Astrocyte (in vitro differentiated cells and primary cell): ENCODE measurements around the gene RCOR1. TPM values are rescaled to one million over a fixed set of nuclear protein-coding genes. Genes with fewer than 3 reads are reported as not detected.
"Not testable (repeated sequence)": the region's sequence is repeated elsewhere in the genome, so short reads cannot be mapped to it uniquely, and the experiment has no call there.

Experiments
- DNase-seq: peaks from one replicate; pipeline ENCODE4 v3.0.0-alpha.2; 2010; ENCODE audit warnings: low read depth
- FAIRE-seq: peaks from 2 replicates; lab custom pipeline; 2011; peaks lifted over from hg19 to GRCh38; lab: Jason Lieb, UNC
- H2AFZ ChIP-seq: 2 replicates; pipeline ENCODE4 v1.6.0; 2012; ENCODE audit warnings: low read depth, low read length, inconsistent platforms
- H3K27ac ChIP-seq: 2 replicates; pipeline ENCODE4 v1.5.1; 2011; ENCODE audit warnings: low read depth, low read length, inconsistent platforms
- H3K27me3 ChIP-seq: 2 replicates; pipeline ENCODE4 v1.6.0; 2011; ENCODE audit warnings: low read length, inconsistent platforms; ENCODE audit not compliant: insufficient read depth
- H3K36me3 ChIP-seq: 2 replicates; pipeline ENCODE4 v1.5.1; 2011; ENCODE audit warnings: low read length, inconsistent platforms; ENCODE audit not compliant: insufficient read depth
- H3K4me1 ChIP-seq: 2 replicates; pipeline ENCODE4 v1.5.1; 2011; ENCODE audit warnings: low read length, inconsistent platforms; ENCODE audit not compliant: insufficient read depth
- H3K4me2 ChIP-seq: 2 replicates; pipeline ENCODE4 v1.6.0; 2012; ENCODE audit warnings: low read length, inconsistent platforms
- H3K4me3 ChIP-seq: 2 replicates; pipeline ENCODE4 v1.5.1; 2011; ENCODE audit warnings: low read depth, mild to moderate bottlenecking, low read length, inconsistent platforms; ENCODE audit not compliant: insufficient read depth
- H3K79me2 ChIP-seq: 2 replicates; pipeline ENCODE4 v1.6.0; 2012; ENCODE audit warnings: mild to moderate bottlenecking, low read length, inconsistent platforms; ENCODE audit not compliant: insufficient read depth
- H3K9ac ChIP-seq: 2 replicates; pipeline ENCODE4 v1.6.0; 2012; ENCODE audit warnings: mild to moderate bottlenecking, low read length, inconsistent platforms
- H3K9me3 ChIP-seq: 2 replicates; pipeline ENCODE4 v1.5.1; 2012; ENCODE audit warnings: low read depth, mild to moderate bottlenecking, low read length, inconsistent platforms; ENCODE audit not compliant: insufficient read depth
- H4K20me1 ChIP-seq: 2 replicates; pipeline ENCODE4 v1.6.0; 2012; ENCODE audit warnings: low read length, inconsistent platforms; ENCODE audit not compliant: insufficient read depth
- H3K27ac Mint-ChIP-seq: one replicate; pipeline ENCODE4 v1.8.0; 2021; ENCODE audit warnings: mild to moderate bottlenecking, mixed read lengths; ENCODE audit not compliant: unreplicated experiment
- H3K27me3 Mint-ChIP-seq: one replicate; pipeline ENCODE4 v1.8.0; 2021; ENCODE audit warnings: low read depth, mixed read lengths; ENCODE audit not compliant: unreplicated experiment
- H3K36me3 Mint-ChIP-seq: one replicate; pipeline ENCODE4 v1.8.0; 2021; ENCODE audit warnings: low read depth, mixed read lengths; ENCODE audit not compliant: unreplicated experiment
- H3K4me1 Mint-ChIP-seq: one replicate; pipeline ENCODE4 v1.8.0; 2021; ENCODE audit warnings: low read depth, mixed read lengths; ENCODE audit not compliant: unreplicated experiment
- H3K4me3 Mint-ChIP-seq: one replicate; pipeline ENCODE4 v1.8.0; 2021; ENCODE audit warnings: mild to moderate bottlenecking, moderate library complexity, mixed read lengths; ENCODE audit not compliant: unreplicated experiment
- H3K9me3 Mint-ChIP-seq: one replicate; pipeline ENCODE4 v1.8.0; 2021; ENCODE audit warnings: mild to moderate bottlenecking, mixed read lengths; ENCODE audit not compliant: unreplicated experiment
- CTCF ChIP-seq: IDR thresholded peaks from 2 replicates; pipeline ENCODE4 v1.5.1; 2011; ENCODE audit warnings: low read depth, mild to moderate bottlenecking, inconsistent platforms, low read length, moderate library complexity; ENCODE audit not compliant: insufficient read depth
- EZH2 ChIP-seq: IDR thresholded peaks from 2 replicates; pipeline ENCODE4 v1.6.1; 2012; ENCODE audit warnings: mild to moderate bottlenecking, low read length, inconsistent platforms; ENCODE audit not compliant: insufficient read depth
- total RNA-seq: library from RNA; stranded (reverse); gene quantifications from 2 replicates; pipeline ENCODE4 v1.2.1, GENCODE V29; 2021

Gene RCOR1
- total RNA-seq, 1 donor from 2014 or later: 31.0 TPM

- H3K27me3 ChIP-seq: no peaks in the 10 kb centered on the region
- H3K4me3 ChIP-seq: no peak overlapping the region
- DNase-seq: no peak
- Mint-ChIP-seq H3K27me3 (no peaks in the 10 kb centered on the region), H3K27ac (no peak overlapping the region), H3K4me1 (peaks cover 2% of the 10 kb centered on the region), H3K4me3 (no peak overlapping the region), H3K9me3 (no peaks in the 10 kb centered on the region), H3K36me3 (peaks cover 6% of the 10 kb centered on the region)
- H3K27ac ChIP-seq: no peak overlapping the region
- H3K4me1 ChIP-seq: no peaks in the 10 kb centered on the region
- FAIRE-seq: no peak
- TF ChIP-seq CTCF (no peak), EZH2 (no peak)
- no peaks in the 10 kb centered on the region for H3K9me3 ChIP-seq
- no peak overlapping the region for H3K9ac ChIP-seq
- peaks cover 77% of the 10 kb centered on the region for H4K20me1 ChIP-seq
- no peaks in the 10 kb centered on the region for H3K36me3 ChIP-seq
- H3K79me2 ChIP-seq: peaks cover 88% of the 10 kb centered on the region
- H2AFZ ChIP-seq: no peak overlapping the region
- no peak overlapping the region for H3K4me2 ChIP-seq
These were observed 23.9 kb downstream of the RCOR1 start for GRCh38 chr14:102616318-102616717.

DNA sequence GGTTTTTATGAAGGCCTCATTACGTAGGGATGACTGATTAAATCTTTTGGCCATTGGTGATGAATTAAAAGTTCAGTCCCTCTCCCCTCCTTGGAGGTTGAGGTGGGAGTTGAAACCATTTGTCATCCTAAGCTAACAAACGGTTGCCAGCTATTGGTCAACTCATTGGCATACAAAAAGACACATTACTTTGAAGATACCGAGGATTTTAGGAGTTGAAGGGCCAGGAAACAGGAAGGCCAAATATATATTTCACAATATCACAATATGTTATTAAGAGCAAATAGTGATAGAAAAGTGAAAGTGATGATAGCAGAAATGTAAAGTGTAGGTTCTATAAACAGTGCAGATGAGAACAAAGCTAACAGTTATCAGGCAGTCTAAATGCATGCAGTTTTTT is 24.4 kb downstream of the RCOR1 start:
- Mint-ChIP-seq H3K9me3 (no peaks in the 10 kb centered on the region), H3K36me3 (peaks cover 5% of the 10 kb centered on the region), H3K4me1 (peaks cover 1% of the 10 kb centered on the region), H3K27me3 (no peaks in the 10 kb centered on the region), H3K4me3 (no peak overlapping the region), H3K27ac (no peak overlapping the region)
- no peak for DNase-seq
- Histone ChIP-seq H3K4me2 (no peak overlapping the region), H3K36me3 (no peaks in the 10 kb centered on the region), H3K27ac (no peak overlapping the region), H2AFZ (no peak overlapping the region), H4K20me1 (peaks cover 77% of the 10 kb centered on the region), H3K79me2 (peaks cover 88% of the 10 kb centered on the region), H3K27me3 (no peaks in the 10 kb centered on the region), H3K4me3 (no peak overlapping the region), H3K4me1 (no peaks in the 10 kb centered on the region), H3K9ac (no peak overlapping the region), H3K9me3 (no peaks in the 10 kb centered on the region)
- FAIRE-seq: no peak
- TF ChIP-seq CTCF (no peak), EZH2 (no peak)

GRCh38 chr14:102619012-102619411 is 26.6 kb downstream of the RCOR1 start:
- not testable (repeated sequence) for H3K4me2 ChIP-seq, H3K27me3 ChIP-seq, H3K27ac Mint-ChIP-seq, H3K4me3 Mint-ChIP-seq, H3K27ac ChIP-seq, FAIRE-seq, H3K4me1 ChIP-seq, H3K9me3 Mint-ChIP-seq, H3K4me3 ChIP-seq, H3K27me3 Mint-ChIP-seq, DNase-seq, H3K36me3 ChIP-seq, H3K9ac ChIP-seq, H3K36me3 Mint-ChIP-seq, H2AFZ ChIP-seq, H3K9me3 ChIP-seq
- H3K4me1 Mint-ChIP-seq: peaks cover 11% of the 10 kb centered on the region
- H3K79me2 ChIP-seq: peaks cover 86% of the 10 kb centered on the region
- peaks cover 80% of the 10 kb centered on the region for H4K20me1 ChIP-seq
